OCI-M1 (cell line): ENCODE results near the gene RAB40A.
A peak's percentile ranks its signal among the peaks of the same experiment; 100 is the strongest.

Experiments
- DNase-seq: peaks from one replicate; lab custom pipeline; 2025; lab: John Stamatoyannopoulos, UW

Gene RAB40A

GRCh38 chrX:103519389-103519788 lies at the start of gene RAB40A:
RAB40A (minus strand) TSS chrX:103519489; CDS start chrX:103500756, 18,733 bp downstream.
- no peak for DNase-seq

- no peak for DNase-seq
Observed at GRCh38 chrX:103565752-103566151, 46.5 kb upstream of the RAB40A start.

DNA sequence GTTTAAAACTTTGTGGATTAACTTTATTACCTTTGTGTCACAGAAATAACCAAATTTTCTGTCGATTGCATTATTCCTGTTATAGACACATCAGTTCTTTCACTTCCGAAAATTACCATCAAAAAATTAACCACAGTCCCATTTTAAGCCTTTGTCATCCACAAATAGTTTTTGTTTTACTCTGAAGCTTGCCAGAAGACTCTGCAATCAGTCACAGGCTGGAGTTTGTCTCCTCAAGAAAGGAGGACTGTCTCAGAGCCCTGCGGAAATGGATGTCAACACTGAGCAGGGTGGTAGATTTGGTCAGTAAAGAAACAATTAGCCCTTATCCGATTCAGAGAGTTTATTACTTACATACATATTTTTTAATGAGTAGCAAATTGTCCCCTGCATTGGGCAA lies 45.9 kb upstream of the RAB40A start:
- DNase-seq, result no peak

GRCh38 chrX:103562801-103563200 lies 43.5 kb upstream of the RAB40A start:
- no peak for DNase-seq

DNA sequence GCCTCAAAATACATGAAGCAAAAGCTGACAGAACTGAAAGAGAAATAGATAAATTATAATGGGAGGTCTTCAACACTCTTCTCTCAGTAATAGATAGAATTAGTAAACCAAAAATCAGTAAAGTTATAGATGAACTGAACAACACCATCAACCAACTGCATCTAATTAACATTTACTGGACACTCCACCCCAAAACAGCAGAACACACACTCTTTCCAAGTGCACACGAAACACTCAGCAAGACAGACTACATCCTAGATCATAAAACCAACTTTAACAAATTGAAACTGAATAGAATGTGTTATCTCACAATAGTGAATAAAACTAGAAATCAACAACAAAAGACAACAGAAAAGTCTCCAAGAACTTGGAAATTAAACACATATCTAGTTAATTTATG lies 41.0 kb upstream of the RAB40A start:
- no peak for DNase-seq

DNA sequence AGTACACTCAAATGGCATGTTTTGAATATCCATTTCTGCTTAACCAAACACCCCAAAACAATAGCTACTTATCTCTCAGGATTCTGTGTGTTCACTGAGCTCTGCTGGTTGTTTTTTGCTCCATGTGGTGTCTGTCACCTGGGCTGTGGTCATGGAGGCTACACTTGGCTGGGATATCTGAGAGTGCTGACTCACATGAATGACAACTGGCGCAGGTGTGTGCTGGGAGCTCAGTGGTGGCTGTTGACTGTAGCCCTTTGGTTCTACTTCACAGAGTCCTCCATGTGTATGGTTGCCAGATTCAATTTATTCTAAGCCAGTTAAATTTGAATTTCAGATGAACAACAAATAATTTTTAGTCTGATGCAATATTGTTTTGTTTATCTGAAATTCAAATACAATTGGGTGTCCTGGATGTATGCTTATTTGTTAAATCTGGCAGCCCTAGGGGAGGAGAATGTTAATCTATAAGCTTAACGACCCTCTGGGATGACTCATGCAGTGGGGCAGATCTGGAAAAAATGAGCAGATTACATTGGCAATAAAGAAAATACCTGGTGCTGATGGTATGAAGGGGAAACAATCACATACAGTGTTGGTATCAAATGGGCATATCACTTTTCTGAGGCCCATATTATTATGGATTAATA lies 37.8 kb upstream of the RAB40A start:
- no peak for DNase-seq

- peak; percentile 77 for DNase-seq
Observed at GRCh38 chrX:103554687-103555424, 35.6 kb upstream of the RAB40A start.

GRCh38 chrX:103552236-103552635 lies 32.9 kb upstream of the RAB40A start:
- DNase-seq, result no peak

- DNase-seq, result no peak
Observed at GRCh38 chrX:103550415-103551051, 31.2 kb upstream of the RAB40A start.

DNA sequence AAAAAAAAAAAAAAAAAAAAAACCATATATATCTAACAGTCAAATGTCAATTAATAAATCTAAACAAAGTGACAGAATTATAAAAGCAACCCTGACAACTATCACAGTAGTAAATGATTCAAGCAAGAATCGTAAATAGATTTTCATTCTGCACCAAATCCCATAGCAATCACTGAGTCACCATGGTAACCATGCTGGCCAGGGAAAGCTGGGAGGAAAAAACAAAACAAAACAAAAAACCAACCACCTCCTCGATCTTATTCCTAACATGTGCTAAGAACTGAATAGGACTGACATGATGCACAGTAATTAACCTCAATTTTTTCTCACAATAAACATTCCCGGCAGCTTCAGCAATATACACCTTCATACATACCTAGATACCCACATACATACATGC lies 30.6 kb upstream of the RAB40A start:
- no peak for DNase-seq

- no peak for DNase-seq
Observed at GRCh38 chrX:103540145-103540544, 20.9 kb upstream of the RAB40A start.

- no peak for DNase-seq
Observed at GRCh38 chrX:103539695-103540094, 20.4 kb upstream of the RAB40A start.

- DNase-seq, result no peak
Observed at GRCh38 chrX:103538728-103539127, 19.4 kb upstream of the RAB40A start.

DNA sequence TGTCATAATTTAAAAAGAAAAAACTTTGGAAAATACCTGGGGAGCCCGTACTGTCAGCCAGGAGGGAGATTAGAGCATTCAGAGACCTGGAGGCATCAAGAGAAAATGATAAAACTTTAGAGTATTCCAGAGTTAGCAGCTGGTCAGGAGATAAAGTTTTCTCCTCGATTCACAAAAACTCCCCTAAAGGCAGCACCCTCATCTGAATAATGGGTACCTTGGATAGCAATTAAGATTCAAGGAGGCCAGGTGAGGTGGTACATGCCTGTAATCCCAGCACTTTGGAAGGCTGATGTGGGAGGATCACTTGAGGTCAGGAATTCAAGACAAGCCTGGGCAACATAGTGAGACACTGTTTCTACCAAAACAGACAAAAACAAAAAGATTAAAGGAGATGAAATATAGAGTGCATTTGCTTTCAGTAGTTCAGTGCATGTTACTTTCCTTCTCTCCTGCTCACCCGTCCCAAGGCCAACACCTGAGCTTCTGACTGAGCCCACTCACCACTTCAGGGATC lies 18.6 kb upstream of the RAB40A start:
- DNase-seq, result no peak

DNA sequence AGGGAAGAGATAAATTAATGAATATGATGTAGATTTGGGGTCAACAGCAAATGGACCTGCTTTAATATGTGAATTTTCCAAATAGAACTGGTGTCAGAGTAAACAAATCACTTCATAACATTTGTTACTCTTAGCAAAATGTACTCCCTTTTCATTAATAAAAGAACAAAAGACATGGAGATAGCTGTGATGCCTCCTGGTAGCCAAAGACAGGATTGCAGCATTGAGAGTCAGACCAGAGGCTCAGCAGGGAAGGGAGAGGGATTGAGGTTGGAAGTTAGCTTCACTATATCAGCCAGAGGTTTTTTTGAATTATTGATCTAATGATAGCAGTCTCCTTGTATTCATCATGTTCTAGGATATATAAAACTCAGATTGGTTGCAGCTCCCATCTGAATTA lies 17.4 kb upstream of the RAB40A start:
- no peak for DNase-seq

DNA sequence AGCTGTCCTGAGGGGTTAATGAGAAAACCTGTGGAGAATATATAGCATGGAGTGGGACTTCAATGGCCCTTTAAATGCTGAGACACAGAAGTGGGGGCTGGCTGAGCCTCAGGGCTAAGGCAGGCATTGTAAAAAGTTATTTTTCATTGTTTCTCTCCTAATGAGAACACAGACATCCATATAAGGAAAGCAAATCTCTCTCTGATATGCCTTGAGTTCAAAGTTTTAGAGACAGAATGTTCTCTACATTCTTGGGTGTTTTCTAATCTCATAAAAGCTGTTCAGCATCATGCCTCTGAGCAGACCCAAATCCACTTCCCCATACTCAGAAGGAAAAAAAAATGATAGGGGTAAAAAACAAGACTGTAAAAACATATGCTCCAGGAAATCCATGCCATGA lies 16.8 kb upstream of the RAB40A start:
- no peak for DNase-seq

GRCh38 chrX:103535206-103535605 lies 15.9 kb upstream of the RAB40A start:
- no peak for DNase-seq

DNA sequence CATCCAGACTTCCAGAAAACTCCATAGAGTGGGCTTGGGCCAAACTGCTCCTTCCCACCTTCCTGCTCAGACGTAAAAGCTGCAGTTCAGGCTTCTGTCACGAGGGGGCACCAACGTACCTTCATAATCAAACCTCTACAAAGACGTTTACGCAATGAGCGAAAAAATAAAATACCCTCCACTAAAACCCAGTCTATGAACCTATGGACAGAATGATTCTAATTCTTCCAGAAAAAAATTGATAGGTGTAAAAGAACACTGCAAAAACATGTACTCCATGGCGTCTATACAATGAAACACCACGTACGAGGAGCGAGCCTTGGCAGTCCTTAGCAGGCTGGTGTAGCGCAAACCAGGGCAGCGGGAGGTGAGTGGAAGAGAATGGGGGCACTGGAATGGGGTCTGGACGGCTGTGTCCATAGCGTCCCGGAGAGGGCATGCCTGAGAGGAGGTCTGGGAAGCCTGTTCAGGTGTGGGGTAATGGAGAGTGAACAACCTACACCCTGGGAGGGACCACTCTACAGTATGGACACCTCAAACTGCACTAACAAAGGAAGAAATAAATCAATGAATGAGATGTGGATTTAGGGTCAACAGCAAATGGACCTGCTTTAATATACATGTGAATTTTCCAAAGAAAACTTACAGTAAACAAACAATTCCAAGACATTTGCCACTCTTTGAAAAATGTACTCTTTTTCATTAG lies 14.4 kb upstream of the RAB40A start:
- DNase-seq, result peak; percentile 79

DNA sequence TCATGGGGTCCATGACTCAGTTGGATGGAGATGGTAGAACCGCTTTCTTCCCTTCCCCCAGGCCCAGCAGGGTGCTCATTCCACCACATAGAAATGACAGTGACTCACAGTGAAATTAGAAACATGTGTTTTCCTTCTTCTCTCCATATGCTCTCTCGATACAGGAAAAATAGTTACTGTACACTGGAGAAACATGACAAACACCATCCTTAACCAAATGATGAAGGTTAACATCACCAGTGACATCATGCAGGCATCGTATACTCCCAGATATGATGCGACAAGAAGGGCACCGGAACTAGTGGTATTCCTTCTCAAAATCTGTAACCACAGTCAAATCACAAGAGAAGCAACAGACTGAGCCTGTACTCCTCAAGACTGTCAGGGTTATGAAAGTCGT lies 11.7 kb upstream of the RAB40A start:
- no peak for DNase-seq

GRCh38 chrX:103530545-103530944 lies 11.3 kb upstream of the RAB40A start:
- DNase-seq, result no peak

- no peak for DNase-seq
Observed at GRCh38 chrX:103529550-103529949, 10.3 kb upstream of the RAB40A start.

- DNase-seq, result no peak
Observed at GRCh38 chrX:103524747-103525146, 5.5 kb upstream of the RAB40A start.
